Measurements from ENCODE around the gene SIPA1L2.

SIPA1L2 gene

GRCh38 chr1:232622981-232623380 lies 7.0 kb downstream of the SIPA1L2 start:
- Histone ChIP-seq H2AFZ (ENCODE audit: low read depth, low read length, severe bottlenecking) (no peak overlapping the region), H3K4me2 (ENCODE audit: low read depth, low read length, poor library complexity, severe bottlenecking) (no peak overlapping the region), H3F3A (ENCODE audit: insufficient read depth) (no peaks in the 10 kb centered on the region), H3K9me3 (ENCODE audit: insufficient read depth, low read length) (no peaks in the 10 kb centered on the region), H3K36me3 (ENCODE audit: low read length) (no peaks in the 10 kb centered on the region), H3K9ac (ENCODE audit: low read length) (no peak overlapping the region), H4K20me1 (ENCODE audit: low read depth, low read length) (no peaks in the 10 kb centered on the region), H3K79me2 (ENCODE audit: insufficient read depth, low read length) (no peaks in the 10 kb centered on the region), H3K4me3 (ENCODE audit: insufficient read depth, low read length, poor library complexity, severe bottlenecking) (no peak overlapping the region), H3K27me3 (ENCODE audit: low read length) (no peaks in the 10 kb centered on the region), H3K9me2 (replicated peaks; ENCODE audit: insufficient read depth, low read length) (no peaks in the 10 kb centered on the region), H3K27ac (ENCODE audit: low read depth, low read length) (no peak overlapping the region)
- TF ChIP-seq CTCF (IDR thresholded peaks at IDR 0.05; ENCODE audit: insufficient read depth, low read length, poor library complexity, severe bottlenecking) (no peak), EZH2phosphoT487 (conservative IDR thresholded peaks at IDR 0.05; ENCODE audit: low read length) (no peak)

GRCh38 chr1:232622378-232622777 lies 7.6 kb downstream of the SIPA1L2 start:
- Histone ChIP-seq H3K9me3 (ENCODE audit: insufficient read depth, low read length) (no peaks in the 10 kb centered on the region), H4K20me1 (ENCODE audit: low read depth, low read length) (no peaks in the 10 kb centered on the region), H3K27me3 (ENCODE audit: low read length) (no peaks in the 10 kb centered on the region), H3F3A (ENCODE audit: insufficient read depth) (no peaks in the 10 kb centered on the region), H3K36me3 (ENCODE audit: low read length) (no peaks in the 10 kb centered on the region), H3K79me2 (ENCODE audit: insufficient read depth, low read length) (no peaks in the 10 kb centered on the region), H3K27ac (ENCODE audit: low read depth, low read length) (no peak overlapping the region), H3K4me2 (ENCODE audit: low read depth, low read length, poor library complexity, severe bottlenecking) (no peak overlapping the region), H3K4me3 (ENCODE audit: insufficient read depth, low read length, poor library complexity, severe bottlenecking) (no peak overlapping the region), H2AFZ (ENCODE audit: low read depth, low read length, severe bottlenecking) (no peak overlapping the region), H3K9ac (ENCODE audit: low read length) (no peak overlapping the region), H3K9me2 (replicated peaks; ENCODE audit: insufficient read depth, low read length) (no peaks in the 10 kb centered on the region)
- TF ChIP-seq EZH2phosphoT487 (conservative IDR thresholded peaks at IDR 0.05; ENCODE audit: low read length), result no peak
- no peak for TF ChIP-seq CTCF (IDR thresholded peaks at IDR 0.05; ENCODE audit: insufficient read depth, low read length, poor library complexity, severe bottlenecking)

DNA sequence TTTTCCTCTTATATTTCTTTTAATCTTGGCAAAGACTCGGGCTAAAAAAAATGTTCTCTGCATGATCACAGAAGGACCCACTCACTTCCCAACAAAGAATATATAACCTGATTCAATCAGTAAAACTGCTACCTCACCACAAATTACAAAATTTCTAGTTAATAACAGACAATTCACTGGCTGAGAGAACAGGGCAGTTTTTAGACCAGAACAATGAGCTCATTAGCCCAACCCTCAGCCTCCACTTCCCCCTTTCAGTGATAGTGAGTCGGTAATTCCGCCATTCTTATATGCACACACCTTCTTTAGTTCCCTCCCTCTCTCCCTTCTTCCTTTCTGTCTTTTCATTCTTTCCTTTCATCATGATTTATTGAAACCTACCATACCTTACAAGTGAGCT lies 8.9 kb downstream of the SIPA1L2 start:
- Histone ChIP-seq H3K9me3 (ENCODE audit: insufficient read depth, low read length) (no peaks in the 10 kb centered on the region), H3K4me2 (ENCODE audit: low read depth, low read length, poor library complexity, severe bottlenecking) (no peak overlapping the region), H3K36me3 (ENCODE audit: low read length) (no peaks in the 10 kb centered on the region), H3K9me2 (replicated peaks; ENCODE audit: insufficient read depth, low read length) (no peaks in the 10 kb centered on the region), H3K9ac (ENCODE audit: low read length) (no peak overlapping the region), H3F3A (ENCODE audit: insufficient read depth) (no peaks in the 10 kb centered on the region), H3K27ac (ENCODE audit: low read depth, low read length) (no peak overlapping the region), H3K27me3 (ENCODE audit: low read length) (no peaks in the 10 kb centered on the region), H2AFZ (ENCODE audit: low read depth, low read length, severe bottlenecking) (no peak overlapping the region), H4K20me1 (ENCODE audit: low read depth, low read length) (no peaks in the 10 kb centered on the region), H3K4me3 (ENCODE audit: insufficient read depth, low read length, poor library complexity, severe bottlenecking) (no peak overlapping the region), H3K79me2 (ENCODE audit: insufficient read depth, low read length) (no peaks in the 10 kb centered on the region)
- TF ChIP-seq EZH2phosphoT487 (conservative IDR thresholded peaks at IDR 0.05; ENCODE audit: low read length) (no peak), CTCF (IDR thresholded peaks at IDR 0.05; ENCODE audit: insufficient read depth, low read length, poor library complexity, severe bottlenecking) (no peak)

All from SU-DHL-6 (cell line).